Ammon's horn (tissue), 1 donor: Measurements from ENCODE around the gene ORC3.
"Not testable (repeated sequence)": the region's sequence is repeated elsewhere in the genome, so short reads cannot be mapped to it uniquely, and the experiment has no call there.

Source experiments
- DNase-seq: peaks from one replicate; pipeline ENCODE4 v3.0.0-alpha.2; 2016; ENCODE audit warnings: low spot score

ORC3 gene

GRCh38 chr6:87697581-87698546, 107.9 kb downstream of the ORC3 start:
- DNase-seq = peak; percentile 75

DNA sequence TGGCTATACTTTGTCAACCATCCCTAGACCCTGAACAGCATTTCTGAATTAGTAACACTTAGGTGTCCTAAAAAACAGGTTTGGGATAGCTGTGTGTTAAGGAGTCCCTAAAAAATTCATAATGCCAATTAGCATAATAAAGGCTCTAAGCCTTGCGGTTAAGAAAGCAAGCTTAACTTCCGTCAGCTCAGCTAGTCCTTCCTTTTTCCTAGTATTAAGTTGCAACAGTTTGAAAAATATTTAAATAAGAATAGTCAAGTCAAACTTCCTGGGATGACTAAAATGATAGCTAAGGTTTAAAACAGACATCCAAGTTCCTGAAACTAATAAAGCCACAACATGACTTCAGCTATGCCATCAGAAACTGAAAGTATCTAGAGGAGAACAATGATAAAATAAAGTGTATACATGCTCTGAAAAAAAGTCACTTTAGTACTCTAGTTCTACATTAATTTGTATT, 108.6 kb downstream of the ORC3 start:
- no peak for DNase-seq

DNA sequence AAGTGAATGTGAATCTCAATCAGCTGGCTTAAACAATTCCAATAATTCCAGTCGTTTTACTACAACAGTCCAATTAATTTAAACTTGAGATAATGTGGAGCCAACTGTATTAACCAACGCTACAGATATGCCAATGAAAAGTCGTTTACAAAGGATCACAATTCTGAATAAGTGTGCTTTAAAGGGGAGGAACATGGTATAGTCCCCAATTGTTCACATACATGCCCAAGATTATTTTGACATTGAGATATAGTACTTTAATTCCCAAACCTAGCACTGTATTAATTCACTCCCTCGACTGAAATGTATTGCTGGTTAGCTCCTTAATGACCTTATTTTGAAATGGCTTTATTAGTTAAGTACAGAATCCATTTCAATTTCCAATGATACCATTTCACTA, 109.6 kb downstream of the ORC3 start:
- DNase-seq = no peak

- peak; percentile 43 for DNase-seq
Observed at GRCh38 chr6:87700397-87701343, 110.7 kb downstream of the ORC3 start.

GRCh38 chr6:87701344-87701675, 111.4 kb downstream of the ORC3 start:
- DNase-seq = no peak

DNA sequence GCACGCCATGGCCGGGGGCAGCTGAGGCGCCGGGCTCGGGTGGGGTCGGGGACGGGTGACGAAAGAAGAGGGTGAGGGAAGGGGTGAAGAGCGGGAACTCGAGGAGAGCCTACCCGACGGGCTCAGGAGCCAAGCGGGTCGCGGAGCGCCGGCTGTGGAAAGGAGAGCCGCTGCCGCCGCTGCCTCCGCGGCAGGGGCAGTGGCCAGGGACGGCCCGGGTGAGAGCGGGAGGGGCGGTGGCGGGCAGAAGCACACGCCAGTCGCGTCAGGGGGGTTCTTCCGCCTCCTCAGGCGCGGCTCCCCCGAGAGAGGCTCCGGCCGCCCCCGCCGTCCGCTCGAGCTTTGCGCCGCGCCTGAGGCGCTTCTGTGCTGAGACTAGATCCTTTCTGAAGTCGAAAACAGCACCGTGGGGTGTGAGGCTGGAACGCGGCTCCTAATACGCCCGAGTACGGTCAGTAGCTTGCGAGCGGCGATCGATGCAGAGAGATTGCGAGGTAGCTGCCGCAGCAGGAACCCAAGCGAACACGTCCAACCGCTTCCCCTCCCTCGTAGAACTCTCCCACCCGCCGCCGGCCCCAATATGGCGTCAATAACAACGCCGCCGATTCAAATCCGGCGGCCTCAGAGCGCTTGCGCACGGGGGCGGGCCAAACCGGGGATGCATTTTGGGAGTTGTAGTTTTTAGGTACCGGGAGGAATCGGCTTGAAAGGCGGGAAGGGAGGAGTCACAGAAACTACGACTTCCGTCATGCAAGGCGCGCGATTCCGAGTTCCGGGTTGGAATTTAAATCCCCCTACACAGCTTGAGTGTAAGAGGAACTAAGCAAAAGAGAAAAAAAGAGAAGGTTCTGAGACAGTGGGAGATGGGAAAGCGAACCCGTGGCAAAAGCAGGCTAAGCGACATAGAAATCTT, 112.0 kb downstream of the ORC3 start, which contains the start of gene AKIRIN2:
Gene AKIRIN2 (minus strand): TSS at position 558 of the 913 bp plus-strand sequence. CDS start 549 bp downstream, at position 9.
- DNase-seq = peak; percentile 98

DNA sequence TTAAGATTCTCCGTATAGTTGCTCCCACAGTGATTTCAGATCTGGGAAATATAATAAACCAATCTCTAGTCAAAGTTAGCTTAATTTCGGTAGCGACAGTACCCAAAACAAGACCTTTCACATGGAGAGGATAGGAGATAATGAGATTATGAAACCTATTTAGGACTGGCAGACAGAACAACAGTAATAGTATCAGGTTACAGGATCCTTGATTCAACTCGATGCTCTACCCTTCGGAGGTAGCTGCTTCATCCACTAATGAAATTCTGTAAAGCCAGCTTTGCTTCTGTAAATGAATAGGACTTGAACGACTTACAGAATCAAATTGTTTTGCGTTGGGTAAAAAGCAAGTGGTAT, 112.6 kb downstream of the ORC3 start:
- no peak for DNase-seq

- DNase-seq = not testable (repeated sequence)
Observed at GRCh38 chr6:87703039-87703438, 113.1 kb downstream of the ORC3 start.

GRCh38 chr6:87705070-87705691, 115.2 kb downstream of the ORC3 start:
- DNase-seq = no peak

DNA sequence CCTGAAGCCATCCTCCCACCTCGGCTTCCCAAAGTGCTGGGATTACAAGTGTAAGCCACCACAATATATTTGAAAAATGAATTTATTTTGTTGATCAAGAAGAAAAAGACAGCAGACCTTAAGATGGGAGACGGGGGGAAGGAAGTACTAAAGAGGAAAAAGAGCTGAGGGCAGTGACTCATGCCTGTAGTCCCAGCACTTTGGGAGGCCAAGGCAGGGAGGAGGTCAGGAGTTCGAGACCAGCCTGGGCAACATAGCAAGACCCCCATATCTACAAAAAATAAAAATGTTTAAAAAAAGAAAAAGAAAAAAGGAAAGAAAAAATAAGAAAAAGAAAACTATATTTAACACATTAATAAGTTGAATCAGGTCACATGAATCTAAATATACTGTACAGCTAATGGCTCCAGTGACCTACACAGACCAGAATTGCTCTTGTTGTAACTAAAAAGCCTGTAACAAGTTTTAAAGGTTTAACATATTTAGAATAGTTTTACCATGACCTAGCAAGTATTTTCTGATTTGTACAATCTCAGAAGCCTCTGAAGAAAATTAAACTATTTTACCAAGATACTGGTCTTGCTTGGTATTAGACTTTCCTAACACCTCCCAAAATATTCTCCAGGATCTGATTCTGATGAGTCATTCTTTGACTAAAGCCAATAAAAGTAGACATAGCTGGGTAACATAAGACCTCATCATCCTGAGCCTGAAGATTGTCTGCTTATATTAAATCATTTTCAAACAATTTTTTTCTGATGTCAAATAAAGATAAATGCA, 116.4 kb downstream of the ORC3 start:
- DNase-seq = no peak

DNA sequence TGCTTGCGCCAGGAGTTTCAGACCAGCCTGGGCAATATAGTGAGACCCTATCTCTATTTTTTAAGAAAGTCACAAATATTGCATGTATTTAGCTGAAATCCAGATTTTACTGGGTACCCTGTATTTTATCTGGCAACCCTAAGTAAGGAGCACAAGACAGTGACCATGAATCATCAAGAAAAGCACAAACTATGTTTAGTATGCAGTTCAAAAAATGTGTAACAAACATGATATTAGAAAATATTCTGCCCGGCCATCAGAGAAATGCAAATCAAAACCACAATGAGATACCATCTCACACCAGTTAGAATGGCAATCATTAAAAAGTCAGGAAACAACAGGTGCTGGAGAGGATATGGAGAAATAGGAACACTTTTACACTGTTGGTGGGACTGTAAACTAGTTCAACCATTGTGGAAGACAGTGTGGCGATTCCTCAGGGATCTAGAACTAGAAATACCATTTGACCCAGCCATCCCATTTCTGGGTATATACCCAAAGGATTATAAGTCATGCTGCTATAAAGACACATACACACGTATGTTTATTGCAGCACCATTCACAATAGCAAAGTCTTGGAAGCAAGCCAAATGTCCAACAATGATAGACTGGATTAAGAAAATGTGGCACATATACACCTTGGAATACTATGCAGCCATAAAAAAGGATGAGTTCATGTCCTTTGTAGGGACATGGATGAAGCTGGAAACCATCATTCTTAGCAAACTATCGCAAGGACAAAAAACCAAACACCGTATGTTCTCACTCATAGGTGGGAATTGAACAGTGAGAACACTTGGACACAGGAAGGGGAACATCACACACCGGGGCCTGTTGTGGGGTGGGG, 118.9 kb downstream of the ORC3 start:
- DNase-seq = not testable (repeated sequence)

GRCh38 chr6:87710090-87710489, 120.2 kb downstream of the ORC3 start:
- DNase-seq = no peak

DNA sequence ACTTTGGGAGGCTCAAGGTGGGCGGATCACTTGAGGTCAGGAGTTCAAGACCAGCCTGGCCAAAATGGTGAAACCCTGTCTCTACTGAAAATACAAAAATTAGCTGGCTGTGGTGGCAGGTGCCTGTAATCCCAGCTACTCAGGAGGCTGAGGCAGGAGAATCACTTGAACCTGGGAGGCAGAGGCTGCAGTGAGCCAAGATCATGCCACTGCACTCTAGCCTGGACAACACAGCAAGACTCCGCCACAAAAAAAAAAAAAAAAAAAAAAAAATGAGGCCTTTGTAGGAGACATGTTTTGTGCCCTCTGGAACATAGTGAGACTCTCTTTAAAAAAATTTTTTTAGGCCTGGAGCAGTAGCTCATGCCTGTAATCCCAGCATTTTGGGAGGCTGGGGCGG, 122.8 kb downstream of the ORC3 start:
- not testable (repeated sequence) for DNase-seq

- no peak for DNase-seq
Observed at GRCh38 chr6:87714093-87714842, 124.3 kb downstream of the ORC3 start.
